Measurements from ENCODE around the gene XRN2.

Gene XRN2

DNA sequence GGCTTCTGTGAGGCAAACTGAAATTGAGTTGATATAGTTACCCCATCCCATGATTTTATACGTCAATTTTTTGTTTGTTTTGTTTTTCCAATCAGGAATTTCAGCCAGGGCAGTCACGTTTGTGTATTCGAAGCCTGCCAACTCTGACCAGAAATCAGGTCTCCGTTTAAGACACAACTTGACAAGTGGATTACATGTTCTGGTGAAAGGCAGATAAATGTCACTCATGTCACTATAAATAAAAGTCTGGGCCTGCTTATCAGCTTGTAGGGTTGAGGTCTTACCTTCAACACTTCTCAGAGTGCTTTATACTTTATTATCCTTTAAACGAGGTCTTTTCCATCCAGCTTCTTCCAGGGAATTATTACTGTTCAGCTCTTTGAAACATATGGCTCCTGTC, 8.4 kb upstream of the XRN2 start:
- DNase-seq (ENCODE audit: low spot score): no peak

DNA sequence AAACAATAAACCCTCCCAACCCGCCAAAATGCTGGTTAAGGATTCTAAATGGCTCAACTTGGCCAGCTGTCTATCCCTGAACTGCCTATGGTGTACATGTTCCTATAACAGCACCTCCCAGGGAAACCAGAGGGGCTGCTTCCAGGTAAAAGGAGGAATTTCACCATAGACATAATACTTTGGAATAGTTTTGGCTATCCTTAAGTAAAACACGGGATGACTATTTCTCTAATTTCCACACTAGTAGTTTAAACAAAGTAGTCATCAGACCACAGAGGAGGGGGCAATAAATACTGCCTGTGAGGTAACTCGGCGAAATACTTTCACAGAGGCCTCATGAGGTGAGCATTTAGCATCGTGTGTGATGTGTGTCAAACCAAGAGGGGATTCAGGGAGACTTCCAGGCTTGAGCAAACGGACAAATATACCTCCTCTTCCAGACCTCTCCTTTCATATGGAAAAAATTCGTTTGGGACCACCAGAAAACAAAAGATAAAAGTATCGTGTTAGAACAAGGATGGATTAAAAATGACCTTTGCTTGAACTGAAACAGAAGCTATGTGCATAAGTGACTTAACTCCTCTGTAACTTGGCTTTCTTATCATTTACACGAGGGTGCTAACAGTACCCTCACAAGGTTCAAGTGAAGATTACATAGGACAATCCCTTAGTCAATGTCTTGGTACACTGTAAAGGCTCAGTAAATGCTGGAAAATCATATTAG, 1.0 kb upstream of the XRN2 start:
- no peak for DNase-seq (ENCODE audit: low spot score)

DNA sequence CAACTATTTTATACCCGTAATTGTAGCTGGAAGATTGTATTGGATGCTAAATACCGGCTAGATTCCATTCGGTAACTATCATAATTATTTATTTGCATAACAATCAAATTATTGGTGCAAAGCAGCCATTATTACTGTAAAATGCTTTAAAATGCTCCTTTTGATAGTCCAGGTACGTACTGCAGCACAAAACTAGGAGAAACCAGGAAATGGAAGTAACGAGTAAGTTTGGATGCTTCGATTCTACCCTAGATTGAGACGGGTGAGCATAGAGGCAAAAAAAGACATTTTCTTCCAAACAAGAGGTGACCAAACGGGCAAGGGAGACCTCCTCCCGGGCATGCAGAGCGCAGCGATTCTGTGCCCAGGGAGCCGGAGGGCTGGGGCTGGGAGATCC, 469 bp upstream of the XRN2 start:
- no peak for DNase-seq (ENCODE audit: low spot score)

DNA sequence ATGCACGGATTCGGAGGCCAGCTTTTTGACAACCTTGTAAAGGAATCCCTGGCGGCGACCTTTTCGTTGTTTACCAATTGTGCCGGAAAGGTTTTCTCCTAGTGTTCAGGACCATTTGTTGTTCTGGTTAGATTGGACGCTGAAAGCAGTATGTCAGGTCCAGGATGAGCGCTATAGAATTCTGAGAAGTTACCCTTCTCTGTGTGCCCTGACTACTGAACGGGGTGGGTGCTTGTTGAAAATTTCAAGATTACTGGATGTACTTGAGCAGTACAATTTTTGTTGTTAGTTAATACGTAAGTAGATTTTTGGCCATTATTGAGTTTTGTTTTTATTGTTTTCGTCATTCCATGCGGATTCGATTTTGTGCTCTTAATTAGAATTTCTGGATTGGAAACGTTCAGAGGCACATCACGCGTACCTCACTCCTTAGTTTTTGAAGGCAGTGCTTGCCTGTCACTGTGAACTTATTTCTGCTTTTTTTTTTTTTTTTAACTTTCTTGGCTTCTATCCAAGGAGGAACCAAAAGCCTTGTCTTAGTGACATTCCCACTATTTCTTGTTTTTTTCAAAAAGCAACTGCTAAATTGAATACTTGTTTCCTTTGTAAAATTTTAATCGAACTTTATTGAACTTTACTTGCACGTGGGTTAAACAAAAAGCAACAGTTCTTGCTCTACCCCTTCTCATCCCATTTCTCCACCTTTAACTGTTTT, 898 bp downstream of the XRN2 start:
- DNase-seq (ENCODE audit: low spot score): no peak

DNA sequence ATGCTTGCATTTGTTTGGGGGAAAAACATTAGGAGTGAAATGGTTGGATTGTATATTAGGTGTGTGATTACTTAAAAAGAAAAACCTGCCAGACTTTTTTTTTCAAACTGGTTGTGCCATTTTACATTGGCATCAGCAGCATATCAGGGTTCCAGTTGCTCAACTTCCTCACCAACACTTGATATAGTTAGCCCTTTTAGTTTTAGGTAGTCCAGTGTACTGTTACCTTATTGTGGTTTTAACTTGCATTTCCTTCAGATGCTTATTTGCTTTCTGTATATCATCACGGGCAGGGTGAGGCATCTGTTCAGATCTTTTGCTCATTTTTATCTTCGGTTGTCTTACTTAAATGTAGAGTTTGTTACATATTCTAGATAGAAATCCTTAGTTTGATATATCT, 5.2 kb downstream of the XRN2 start:
- no peak for DNase-seq (ENCODE audit: low spot score)

DNA sequence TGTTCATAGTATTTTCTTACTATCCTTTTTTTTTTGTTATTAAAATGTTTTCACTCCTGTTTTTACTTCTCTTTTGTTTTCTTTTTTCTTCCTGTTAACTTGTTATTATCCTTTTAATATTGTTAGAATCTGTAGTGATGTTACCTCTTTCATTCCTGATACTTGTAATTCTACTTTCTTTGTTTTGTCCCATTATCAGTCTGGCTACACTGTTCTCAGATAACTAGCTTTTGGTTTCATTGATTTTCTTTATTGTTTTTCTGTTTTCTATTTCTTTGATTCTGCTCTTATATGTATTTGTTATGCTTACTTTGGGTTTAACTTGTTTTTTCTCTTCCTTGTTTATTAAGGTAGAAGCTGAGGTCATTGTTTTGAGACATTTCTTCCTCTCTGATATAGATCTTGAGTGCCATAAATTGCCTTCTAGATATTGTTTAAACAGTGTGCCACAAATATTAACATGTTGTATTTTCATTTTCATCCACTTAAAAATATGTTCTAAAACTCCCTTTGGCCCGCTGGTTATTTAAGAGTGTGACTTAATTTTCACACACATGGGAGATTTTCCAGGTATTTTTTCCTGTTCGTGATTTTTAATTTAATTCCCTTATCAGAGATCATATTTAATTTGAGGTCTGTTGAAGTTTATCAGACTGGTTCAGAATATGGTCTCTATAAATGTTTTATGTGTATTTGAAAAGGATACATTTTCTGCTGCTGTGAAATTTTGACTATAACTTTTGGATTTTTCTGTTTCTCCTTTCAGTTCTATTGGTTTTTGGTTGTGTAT, 6.7 kb downstream of the XRN2 start:
- DNase-seq (ENCODE audit: low spot score): no peak

DNA sequence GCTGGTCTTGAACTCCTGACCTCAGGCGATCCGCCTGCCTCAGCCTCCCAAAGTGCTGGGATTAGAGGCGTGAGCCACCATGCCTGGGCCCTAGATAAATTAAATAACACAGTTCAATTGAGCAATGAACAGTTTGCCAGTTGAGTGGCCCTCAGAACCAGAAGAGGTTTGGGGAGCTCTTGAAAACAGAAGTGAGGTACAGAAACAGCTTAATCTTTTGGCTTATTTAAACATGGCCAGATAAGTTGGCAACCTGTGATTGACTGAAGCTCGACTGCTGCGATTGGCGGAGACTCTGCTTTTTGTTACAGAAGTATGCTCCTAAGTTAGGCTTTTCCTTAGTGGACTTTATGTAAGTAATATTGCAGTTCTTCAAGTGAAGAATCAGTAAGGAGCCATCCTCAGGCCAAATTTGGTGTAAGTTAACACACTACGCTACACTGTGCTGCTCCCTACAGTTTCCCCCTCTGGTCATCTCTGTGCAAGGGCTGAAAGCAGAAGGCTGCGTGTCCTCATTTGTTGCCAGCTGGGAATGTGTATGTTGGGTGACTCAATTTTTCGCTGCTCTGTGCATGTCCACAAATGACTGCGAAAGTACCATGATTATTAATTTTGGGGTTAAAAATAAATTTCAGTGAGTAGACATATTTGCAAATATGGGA, 9.8 kb downstream of the XRN2 start:
- DNase-seq (ENCODE audit: low spot score): no peak

DNA sequence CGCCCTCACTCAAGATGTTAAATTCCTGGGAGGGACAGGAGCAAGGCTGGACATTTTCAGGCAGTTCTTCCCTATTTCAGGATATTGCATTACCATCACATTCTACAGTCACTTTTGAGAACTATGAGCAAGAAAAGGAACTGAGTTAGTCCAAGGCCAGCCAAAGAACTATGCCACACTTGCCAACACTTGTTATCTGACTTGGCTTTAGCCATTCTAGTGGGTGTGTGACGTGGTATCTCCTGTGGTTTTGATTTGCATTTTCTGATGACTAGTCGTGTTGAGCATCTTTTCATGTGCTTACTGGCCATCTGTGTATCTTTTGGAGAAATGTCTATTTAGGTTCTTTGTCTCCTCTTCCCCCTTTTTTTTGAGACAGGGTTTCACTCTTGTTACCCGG, 12.0 kb downstream of the XRN2 start:
- no peak for DNase-seq (ENCODE audit: low spot score)

DNA sequence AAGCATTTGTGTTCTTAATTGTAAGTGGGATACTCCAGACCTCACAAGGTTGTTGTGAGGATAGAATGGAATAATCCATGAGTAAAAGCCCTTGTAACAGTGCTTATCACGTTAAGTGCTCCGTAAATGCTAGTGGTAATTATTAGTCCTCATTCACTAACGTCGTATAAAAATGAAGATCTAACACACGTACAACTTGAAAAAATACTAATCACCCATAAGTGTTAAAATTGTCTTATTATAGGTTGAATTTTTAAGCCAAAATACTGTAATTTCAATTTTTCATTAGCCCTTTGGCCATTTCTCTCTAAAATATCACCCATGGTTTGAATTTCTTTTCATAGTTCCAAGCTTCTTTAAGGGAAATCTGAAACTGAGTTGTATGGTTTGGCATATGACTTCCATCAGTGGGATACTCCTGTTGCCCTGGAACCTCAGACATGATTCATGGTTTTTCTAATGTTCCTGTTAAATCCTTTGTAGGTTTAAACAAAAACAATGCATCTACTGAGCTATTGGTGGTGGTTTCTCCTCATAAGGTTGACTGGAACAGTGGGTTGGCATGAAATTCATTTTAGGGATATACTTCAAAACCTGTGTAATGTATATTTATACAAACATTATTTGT, 19.1 kb downstream of the XRN2 start:
- DNase-seq (ENCODE audit: low spot score): no peak

DNA sequence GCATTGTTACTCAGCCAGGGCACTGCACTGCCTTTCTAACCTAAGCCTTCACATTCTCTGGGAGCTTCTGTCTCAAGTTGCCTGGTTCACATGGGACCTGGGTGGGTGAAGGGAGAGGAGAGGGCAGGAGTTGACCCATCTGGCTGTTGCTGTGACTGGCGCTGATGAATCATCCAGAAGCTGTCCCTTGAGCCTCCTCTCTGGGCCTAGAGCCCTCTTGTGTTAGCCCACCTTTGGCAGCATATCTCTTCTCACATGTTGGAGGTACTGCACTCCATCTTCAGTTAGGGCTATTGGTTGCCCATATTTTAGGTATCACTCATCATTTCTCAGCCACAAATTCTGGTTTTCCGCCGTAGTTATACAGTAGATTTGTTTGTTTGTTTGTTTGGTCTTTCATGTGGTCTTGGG, 19.8 kb downstream of the XRN2 start:
- no peak for DNase-seq (ENCODE audit: low spot score)

DNA sequence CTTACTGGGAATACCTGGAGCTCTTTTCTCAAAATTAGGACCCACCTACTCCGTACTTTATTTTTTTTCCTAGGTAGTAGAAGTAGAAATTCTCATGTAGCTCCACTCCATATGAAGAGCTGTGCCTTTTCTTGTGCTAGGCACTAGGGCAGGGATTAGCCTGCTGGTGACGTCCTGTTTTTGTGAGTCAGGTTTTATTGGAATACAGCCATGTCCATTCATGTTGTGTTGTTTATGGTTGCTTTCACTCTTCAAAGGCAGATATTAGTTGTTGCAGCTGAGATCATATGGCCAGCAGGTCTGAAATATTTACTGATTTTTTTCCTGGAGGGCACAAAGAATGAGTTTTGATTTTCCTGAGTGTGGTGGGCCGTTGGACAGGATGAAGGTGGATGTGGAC, 20.5 kb downstream of the XRN2 start:
- DNase-seq (ENCODE audit: low spot score): peak; percentile 75

DNA sequence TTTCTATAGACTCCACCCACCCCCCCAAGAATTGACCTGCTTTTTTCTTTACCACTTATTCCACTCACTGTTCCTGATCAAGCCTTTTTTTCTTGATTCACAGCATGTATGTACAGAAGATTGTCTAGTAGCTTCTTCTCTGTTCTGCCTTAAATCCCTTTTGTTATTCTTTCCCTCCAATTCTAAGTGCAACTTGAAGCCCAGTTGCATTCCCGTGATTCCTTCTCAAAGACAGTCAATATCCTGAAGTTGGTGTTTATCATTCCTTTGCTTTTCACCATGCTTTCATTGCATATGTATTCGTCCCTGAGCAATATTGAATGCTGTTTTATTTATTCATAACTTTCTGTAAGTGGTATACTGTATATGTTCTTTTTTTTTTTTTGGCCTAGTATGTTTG, 21.0 kb downstream of the XRN2 start:
- no peak for DNase-seq (ENCODE audit: low spot score)

DNA sequence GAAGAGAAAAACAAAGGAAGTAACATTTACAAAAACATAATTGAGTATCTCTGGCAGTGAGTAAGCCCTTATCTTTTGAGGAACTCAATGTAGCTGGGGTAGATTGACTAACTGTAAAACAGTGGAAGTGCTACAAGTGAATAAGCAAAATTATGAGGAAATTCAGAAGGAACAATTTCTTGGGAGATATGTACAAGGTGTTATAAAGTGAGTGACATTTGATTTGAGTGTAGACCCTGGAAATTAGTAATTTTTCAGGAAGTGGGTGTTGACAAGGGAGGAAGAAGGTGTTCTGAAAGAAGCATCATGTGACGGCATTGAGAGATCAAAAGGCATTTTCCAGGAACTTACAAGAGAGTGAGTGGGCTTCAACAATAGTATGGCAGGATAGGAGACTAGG, 22.2 kb downstream of the XRN2 start:
- no peak for DNase-seq (ENCODE audit: low spot score)

DNA sequence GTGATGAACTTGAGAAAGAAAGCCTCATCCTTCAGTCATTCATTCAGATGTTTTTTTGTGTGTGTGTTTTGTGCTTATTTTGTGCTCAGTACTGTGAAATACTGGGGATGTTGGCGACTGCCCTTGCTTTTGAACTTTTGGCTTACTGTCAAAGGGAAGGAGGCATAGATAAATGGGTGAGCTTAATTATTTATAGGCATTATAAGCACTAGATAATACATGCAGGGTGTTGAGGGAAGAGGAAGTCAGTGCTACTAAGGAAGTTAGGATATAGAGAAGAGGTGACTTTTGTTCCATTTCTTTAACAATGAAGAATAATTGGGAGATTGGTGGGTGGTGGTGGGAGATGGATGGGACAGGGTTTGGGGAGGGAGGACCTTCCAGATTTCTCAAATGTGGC, 23.6 kb downstream of the XRN2 start:
- no peak for DNase-seq (ENCODE audit: low spot score)

DNA sequence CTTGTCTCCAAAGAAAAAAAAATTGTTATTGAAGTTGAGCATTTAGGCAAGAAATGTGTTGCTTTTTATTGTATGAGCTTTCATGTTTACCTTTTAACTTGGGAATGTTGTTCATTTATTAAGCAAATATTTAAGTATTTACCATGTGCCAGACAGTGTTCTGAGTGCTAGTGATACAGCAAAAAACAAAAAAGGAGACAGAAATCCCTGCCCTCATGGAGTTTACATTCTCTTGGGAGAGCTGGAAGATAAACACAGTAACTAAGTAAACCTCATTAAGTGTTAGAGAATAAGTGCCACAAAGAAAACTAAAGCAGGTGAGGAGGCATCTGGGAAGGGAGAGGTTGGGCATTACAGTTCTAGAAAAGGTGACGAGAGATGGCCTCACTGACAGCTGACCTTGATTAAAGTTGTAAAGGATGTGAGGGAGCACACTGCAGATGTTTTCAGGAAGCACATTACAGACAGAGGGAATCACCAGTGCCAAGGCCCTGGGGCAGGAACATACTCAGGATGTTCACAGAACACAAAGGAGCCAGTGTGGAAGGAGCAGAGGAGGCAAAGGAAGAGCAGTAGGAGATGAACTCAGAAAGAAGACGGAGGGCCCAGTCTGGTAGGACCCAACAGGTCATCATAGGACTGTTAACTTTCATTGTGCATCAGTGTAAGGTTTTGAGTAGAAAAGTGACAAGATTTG, 33.5 kb downstream of the XRN2 start:
- no peak for DNase-seq (ENCODE audit: low spot score)

DNA sequence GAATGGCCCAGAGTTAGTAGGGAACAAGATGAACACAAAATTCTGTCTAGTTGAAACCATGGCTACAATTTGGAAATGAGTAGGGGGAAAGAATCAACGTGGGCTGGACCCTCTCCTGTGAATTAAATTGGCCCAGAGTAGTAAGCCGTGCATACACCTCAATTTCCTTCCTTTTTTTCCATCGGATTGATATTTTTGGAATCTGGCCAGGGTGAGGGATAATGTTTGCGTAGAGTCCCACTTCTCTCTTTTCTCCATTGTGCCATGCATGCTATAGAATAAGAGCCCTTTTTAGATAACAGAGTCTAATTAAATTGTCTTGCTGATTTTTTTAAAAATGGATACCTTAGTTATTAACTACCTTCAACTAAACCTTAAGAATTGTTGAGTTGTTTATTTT, 35.2 kb downstream of the XRN2 start:
- DNase-seq (ENCODE audit: low spot score): no peak

DNA sequence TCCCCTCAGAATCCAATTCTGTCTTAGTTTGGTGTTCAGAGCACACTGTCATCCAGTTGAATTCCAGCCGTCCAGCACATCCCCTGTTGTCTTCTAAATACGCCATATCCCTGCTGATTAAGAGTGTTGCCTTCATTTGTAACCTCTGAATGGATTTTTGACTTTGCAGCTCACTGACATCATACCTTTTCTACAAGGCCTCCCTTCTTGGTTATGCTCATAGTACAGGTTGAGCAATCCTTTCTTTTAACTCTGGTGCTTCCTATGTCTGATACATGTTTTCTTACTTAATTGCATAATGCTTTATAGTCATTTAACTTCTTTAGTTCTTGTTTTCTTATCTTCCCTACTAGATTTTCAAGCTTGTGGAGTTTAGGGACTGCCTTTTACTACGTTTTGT, 36.4 kb downstream of the XRN2 start:
- DNase-seq (ENCODE audit: low spot score): no peak

DNA sequence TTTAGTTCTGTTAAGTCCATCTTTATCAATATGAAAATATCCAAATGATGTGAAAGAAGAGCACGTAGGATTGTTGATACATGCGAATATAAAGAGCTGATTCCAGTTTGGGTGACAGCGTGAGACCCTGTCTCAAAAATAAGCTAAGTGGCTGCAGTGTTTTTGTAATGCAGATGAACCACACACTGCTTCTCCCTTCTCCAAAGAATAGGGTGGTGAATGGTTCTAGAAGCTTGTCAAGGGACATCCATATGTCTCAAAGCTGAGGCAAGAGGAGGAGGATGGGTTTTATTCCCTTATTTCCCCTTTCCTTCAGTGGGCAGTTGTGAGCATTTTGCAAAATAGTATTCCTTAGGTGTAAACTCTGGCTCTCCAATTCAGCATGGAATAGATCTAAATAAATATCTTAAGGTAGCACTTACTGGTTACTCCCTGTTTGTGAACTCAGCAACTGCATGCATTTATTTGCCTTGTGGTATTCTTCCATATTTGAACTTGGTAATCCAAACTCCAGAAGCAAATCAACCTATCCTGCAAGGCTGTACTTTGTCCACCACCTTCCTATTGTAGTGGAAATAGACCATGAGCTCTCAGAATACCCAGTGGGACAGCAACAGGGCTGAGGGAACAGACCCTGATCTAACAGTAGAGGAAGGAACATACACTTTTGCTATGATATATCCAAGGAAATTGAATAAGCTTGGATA, 38.0 kb downstream of the XRN2 start:
- DNase-seq (ENCODE audit: low spot score): no peak

DNA sequence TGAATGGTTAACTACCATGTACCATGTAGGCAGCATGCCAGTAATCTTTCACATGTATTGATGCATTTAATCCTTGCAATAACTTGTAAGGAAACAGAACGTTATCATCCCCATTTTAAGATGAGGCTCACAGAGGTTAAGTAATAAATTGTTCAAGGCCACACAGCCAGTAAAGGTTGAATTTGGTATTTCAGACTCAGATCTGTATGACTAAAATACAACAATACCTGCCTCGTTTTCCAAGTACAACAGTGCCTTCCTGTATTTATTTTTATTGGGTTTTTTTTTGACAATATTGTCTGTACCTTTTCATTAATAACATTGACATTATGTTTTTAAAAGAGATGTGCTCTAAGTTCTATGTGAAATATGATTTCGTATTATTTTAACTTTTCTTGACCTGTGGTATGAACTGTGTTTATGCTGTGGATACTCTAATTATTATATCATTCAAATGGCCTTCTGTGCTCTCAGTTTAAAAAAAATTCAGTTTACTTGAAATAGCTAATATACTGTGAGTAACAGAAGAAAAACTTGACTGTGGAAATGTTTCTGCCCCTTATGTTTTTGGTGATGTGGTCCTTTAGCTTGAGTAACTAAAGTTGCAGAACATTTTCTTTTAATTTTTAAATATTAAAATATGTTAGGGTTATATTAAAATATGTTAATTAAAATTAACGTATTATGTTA, 39.7 kb downstream of the XRN2 start:
- DNase-seq (ENCODE audit: low spot score): no peak

DNA sequence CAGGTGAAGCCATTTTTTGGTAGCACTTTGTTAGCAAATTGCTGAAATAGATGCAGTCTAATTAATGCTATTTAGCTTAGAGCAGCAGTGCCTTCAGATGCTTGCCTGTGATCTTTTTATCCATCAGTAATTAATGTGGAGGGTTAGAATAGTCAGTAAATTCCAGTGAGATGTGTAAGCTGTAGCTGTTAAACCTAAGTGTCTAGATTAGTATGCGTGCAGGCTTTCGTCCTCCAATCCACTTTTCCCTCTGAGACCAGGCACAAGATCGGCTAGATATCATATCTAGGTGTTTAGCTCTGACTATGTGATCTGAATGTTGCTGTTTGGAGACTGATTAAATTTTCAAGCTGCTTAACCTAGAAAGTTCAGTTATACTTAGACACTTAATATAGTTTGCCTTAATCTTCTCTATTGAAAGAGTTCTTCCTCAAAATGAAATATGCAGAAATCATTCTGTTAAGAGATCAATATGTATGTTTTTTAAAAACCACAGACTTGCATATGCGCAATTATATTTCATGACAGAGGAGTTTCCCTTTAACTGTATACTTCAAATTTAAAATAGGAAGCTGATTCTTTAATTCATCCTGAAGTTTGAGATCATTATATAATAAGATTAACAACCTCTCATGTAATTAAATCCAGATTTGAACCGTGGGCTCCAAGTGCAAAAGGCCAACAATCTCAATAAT, 41.2 kb downstream of the XRN2 start:
- no peak for DNase-seq (ENCODE audit: low spot score)
